ENCODE measurements around the gene ICAM3. TPM values are rescaled to one million over a fixed set of nuclear protein-coding genes. Genes with fewer than 3 reads are reported as not detected.

Gene ICAM3
- total RNA-seq, 1 experiment from 2014 or later, result 28.3 TPM

GRCh38 chr19:10346509-10346908, 7.1 kb upstream of the ICAM3 start:
- peaks cover 3 to 13% (median 8%) of the 10 kb centered on the region in 3 experiments; a peak in 6 of 7 replicates for H3K36me3 Mint-ChIP-seq (ENCODE audit: insufficient read depth in 1 of 3, low read depth in 3 of 3)
- no peaks in the 10 kb centered on the region for H4K20me1 ChIP-seq (ENCODE audit: control insufficient read depth, insufficient read depth, insufficient read length)
- no peak overlapping the region for H2BK5ac ChIP-seq (ENCODE audit: insufficient read length, low read length)
- H3K4ac ChIP-seq (ENCODE audit: low read depth, low read length), result no peak overlapping the region
- H2AFZ ChIP-seq (ENCODE audit: low read length), result no peak overlapping the region
- H4K5ac ChIP-seq (ENCODE audit: insufficient read length, low read depth, low read length), result no peak overlapping the region
- H4K91ac ChIP-seq (ENCODE audit: insufficient read length, low read depth, low read length), result no peak overlapping the region
- no peak overlapping the region for H2BK15ac ChIP-seq (ENCODE audit: low read depth, low read length)
- H3K27me3 ChIP-seq (ENCODE audit: insufficient read depth, low read length), result no peaks in the 10 kb centered on the region
- no peak overlapping the region for H3K4me2 ChIP-seq (ENCODE audit: insufficient read depth, insufficient read length, low read length)
- no CpG with 5 or more reads among the region's 10 CpGs for WGBS (ENCODE audit: extremely low coverage, insufficient read length, low lambda C conversion rate)
- no peak overlapping the region for H2AK5ac ChIP-seq (ENCODE audit: insufficient read length, low read length)
- H3K79me1 ChIP-seq (ENCODE audit: insufficient read depth, low read depth, low read length, poor library complexity, severe bottlenecking), result no peaks in the 10 kb centered on the region
- H3K56ac ChIP-seq (ENCODE audit: insufficient read length, low read depth, low read length), result no peak overlapping the region
- no peaks in the 10 kb centered on the region for H3K4me1 ChIP-seq (ENCODE audit: insufficient read depth, low read length)
- H2BK20ac ChIP-seq (ENCODE audit: low read depth, low read length, poor library complexity, severe bottlenecking), result no peak overlapping the region
- H3K14ac ChIP-seq (ENCODE audit: insufficient read depth, low read length), result no peak overlapping the region
- H2BK12ac ChIP-seq (ENCODE audit: insufficient read length, low read depth, low read length), result no peak overlapping the region
- H2BK120ac ChIP-seq (ENCODE audit: low read depth, low read length, poor library complexity, severe bottlenecking), result no peak overlapping the region
- H3K27ac Mint-ChIP-seq, result no peak overlapping the region
- H3T11ph ChIP-seq (ENCODE audit: low read length), result no peak overlapping the region
- H3K4me3 Mint-ChIP-seq, result no peak overlapping the region
- H3K9ac ChIP-seq (ENCODE audit: extremely low read depth, insufficient read length, low read length), result no peak overlapping the region
- H3K79me2 ChIP-seq (ENCODE audit: insufficient read depth, low read length), result no peaks in the 10 kb centered on the region
- no peaks in the 10 kb centered on the region for H3K23me2 ChIP-seq (ENCODE audit: insufficient read length, low read depth, low read length, poor library complexity, severe bottlenecking)
- DNase-seq, result no peak
- H3K9me3 ChIP-seq (ENCODE audit: control insufficient read depth, low read depth, low read length), result no peaks in the 10 kb centered on the region
- no peak overlapping the region for H3K27ac ChIP-seq (ENCODE audit: insufficient read length, low read depth, low read length)
- H3K18ac ChIP-seq (ENCODE audit: insufficient read length, low read depth, low read length), result no peak overlapping the region
- no peaks in the 10 kb centered on the region for H3K9me3 Mint-ChIP-seq
- TF ChIP-seq, protein P1, sequence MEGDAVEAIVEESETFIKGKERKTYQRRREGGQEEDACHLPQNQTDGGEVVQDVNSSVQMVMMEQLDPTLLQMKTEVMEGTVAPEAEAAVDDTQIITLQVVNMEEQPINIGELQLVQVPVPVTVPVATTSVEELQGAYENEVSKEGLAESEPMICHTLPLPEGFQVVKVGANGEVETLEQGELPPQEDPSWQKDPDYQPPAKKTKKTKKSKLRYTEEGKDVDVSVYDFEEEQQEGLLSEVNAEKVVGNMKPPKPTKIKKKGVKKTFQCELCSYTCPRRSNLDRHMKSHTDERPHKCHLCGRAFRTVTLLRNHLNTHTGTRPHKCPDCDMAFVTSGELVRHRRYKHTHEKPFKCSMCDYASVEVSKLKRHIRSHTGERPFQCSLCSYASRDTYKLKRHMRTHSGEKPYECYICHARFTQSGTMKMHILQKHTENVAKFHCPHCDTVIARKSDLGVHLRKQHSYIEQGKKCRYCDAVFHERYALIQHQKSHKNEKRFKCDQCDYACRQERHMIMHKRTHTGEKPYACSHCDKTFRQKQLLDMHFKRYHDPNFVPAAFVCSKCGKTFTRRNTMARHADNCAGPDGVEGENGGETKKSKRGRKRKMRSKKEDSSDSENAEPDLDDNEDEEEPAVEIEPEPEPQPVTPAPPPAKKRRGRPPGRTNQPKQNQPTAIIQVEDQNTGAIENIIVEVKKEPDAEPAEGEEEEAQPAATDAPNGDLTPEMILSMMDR (conservative IDR thresholded peaks at IDR 0.05), result no peak
- no peaks in the 10 kb centered on the region for H3K4me1 Mint-ChIP-seq
- H4K8ac ChIP-seq (replicated peaks; ENCODE audit: insufficient read length, low read depth, low read length), result no peak overlapping the region
- H3K27me3 Mint-ChIP-seq (ENCODE audit: low read depth), result no peaks in the 10 kb centered on the region
- no peak overlapping the region for H3K23ac ChIP-seq (ENCODE audit: insufficient read length, low read depth, low read length)

All from H9 (cell line).